Activated CD8-positive, alpha-beta memory T cell treated with anti-CD3 and anti-CD28 coated beads, Interleukin-2, amount 50 U/mL, for 4 hours (primary cell): ENCODE data around the gene AURKAIP1.
A peak's percentile ranks its signal among the peaks of the same experiment; 100 is the strongest.

Experiments used
- DNase-seq: peaks from one replicate; pipeline ENCODE4 v3.0.0-alpha.2; 2020

The AURKAIP1 gene

DNA sequence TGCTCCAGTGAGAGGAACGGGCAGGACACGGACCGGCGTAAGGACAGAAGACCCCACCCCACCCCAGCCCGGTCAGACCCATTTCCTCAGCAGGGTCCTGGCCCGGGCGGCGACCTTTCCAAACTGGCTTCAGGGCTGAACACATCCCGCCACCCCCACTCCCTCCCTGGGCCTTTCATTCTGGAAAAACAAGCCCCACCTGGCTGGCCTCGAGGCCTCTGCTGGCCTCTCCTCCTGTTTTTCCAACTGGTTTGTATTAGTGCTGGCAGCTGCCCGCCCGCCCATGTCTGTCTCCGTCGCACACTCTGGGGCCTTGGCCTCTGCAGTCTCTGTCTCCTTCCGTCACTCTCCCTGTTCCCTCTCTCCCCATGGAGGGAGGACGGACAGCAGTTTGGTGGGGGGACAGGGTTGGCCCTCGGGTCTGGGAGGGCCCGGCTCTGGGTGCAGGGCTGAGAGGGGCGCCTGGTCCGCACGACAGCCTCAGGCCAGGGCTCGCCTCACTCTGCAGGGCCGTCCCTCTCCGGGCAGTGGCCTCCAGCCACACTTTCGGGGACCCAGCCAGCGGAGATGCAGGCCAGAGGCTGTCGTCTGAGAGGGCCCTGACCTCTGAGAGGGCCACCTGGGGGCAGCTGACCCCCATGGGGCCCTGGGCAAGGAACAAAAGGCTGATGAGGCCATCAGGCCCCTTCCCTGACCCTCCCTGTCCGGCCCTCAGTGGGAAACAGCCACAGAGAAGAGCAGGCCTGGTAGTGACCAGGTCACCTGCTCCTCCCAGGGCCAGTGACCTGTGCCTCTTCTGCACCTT lies 15.1 kb downstream of the AURKAIP1 start:
- no peak for DNase-seq

DNA sequence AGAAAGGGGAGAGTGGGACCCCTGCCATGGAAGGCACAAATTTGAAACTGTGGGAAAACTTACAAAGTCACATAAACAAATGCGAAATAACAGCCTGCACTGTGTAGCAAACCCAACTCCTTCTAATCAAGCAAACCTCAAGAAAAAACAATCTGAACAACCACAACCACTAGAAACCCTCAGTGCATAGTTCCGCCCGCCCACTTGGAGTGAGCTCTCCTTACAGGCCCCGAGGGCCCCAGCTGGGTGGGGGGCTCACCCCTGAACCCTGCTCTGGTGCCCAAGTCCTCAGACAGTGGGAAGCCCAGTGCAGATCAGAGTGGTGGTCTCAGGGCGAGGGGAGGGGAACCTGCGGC lies 15.7 kb downstream of the AURKAIP1 start:
- peak; percentile 25 for DNase-seq

DNA sequence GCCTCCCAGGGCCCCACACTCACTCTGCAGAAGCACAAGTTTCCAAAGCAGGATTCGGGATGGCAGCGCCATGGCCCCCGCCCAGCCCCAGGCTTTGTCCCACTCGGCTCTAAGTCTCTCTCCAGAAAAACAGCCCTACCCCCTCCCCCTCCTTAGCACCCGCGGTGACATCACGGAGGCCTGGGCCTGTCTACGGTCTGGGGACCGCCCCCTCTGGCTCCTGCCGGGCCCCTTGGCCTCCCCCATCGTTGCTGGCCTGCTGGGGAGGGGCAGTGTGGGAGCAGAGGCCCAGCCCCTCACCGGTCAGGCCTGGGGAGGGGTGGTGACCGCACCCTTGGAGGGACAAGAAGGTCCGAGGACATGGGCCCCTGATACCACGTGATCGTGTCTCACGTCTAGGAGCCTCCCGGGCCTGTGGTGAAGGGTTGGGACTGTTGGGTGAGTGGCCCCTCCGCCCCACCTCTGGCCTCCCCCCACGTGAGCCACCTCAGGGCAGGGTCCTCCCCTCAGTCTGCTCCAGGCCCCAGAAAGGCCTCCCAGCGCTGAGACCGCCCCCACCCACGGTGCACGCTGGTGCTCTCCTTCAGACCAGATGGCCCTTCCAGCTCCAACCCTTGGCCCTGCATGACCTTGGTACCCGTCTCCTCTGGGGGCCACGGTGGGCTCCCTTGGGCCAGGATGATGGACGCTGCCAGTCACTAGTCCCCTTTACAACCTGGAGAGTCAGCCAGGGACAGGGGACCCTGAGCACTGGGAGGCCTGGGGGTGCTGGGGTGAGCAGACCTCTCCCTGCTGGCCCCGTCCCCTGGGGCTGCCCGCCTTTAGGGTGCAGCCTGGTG lies 16.4 kb downstream of the AURKAIP1 start, which contains the start of gene MXRA8:
TSS of gene MXRA8 (minus strand) at position 123 of the 839 bp plus-strand sequence. CDS start at position 72, 51 bp downstream.
- DNase-seq, result peak; percentile 14

DNA sequence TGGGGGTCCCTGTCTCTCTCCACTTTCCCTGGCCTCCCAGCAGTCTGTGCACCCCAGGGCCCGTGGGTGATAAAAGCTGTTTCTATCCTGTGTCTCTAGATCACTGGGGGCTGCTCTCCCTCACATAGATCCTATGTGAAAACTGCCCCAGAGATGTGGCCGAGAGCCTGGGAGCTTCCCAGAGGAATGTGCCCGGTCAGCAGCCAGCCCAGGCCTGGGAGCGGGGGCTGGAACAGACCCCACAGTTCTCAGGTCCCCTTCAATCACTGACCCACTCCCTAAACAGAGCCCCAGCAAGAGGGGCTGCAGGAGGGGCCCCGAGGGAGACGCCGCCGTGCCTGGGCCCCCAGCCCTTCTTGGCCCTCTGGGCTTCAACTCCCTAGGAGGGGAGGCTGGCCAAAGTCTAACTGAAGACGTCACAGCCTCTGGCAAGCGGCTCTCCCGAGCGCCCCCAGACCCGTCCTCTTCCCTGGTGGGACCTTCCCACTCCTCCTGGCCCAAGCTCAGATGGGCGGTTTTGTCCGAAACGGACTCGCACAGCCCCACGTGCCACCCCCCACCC lies 17.1 kb downstream of the AURKAIP1 start:
- DNase-seq, result no peak

DNA sequence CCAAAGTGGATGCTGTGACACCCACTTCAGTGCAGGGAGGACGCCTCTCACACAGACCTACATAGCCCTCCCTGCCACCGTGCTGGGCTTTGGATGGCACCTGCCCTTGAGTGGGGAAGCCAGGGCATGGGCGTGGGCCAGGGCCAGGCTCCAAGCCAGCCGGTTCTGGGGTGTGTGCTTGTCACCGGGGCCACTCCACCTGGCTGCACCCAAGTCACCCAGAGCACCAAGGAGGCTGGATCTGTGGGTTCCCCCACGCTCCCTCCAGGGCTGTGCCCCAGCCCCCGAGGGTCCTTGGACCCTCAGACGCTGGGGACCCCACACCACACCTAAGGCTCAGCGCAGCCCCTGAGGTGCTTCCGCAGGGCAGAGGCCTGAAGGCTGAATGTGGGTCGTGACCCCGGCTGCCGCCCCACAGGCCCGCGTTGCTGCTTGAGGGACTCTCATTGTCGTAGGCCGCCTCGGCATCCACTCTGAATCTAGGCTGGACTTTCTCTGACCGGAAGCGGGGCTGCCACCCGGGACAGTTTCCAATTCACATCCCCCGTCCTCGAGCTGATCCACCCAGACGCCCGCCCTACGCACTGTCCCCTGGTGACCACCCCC lies 18.1 kb downstream of the AURKAIP1 start:
- no peak for DNase-seq

DNA sequence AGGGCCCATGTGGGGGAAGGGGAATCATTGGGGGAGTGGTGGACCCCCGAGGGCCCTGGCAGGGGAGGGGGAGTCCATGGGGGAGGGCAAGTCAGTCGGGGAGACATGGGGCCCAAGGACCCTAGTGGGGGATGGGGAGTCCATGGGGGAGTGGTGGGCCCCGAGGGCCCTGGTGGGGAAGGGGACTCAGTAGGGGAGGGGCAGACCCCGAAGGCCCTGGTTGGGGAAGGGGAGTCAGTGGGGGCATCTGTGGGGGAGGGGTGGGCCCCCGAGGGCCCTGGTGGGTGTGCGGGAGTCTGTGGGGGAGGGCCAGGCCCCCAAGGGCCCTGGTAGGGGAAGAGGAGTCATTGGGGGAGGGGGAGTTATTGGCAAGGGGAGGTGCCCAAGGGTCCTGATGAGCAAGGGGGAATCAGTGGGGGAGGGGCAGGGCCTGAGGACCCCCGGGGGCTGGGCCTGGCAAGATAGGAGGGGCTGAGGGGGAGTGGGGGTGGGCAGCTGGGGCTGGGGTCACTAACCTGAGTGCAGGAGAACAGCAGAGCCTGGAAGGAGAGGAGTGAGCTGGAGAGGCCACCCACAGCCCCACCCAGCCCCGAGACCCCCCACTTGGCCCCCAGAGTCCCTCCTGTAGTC lies 18.7 kb downstream of the AURKAIP1 start:
- no peak for DNase-seq

DNA sequence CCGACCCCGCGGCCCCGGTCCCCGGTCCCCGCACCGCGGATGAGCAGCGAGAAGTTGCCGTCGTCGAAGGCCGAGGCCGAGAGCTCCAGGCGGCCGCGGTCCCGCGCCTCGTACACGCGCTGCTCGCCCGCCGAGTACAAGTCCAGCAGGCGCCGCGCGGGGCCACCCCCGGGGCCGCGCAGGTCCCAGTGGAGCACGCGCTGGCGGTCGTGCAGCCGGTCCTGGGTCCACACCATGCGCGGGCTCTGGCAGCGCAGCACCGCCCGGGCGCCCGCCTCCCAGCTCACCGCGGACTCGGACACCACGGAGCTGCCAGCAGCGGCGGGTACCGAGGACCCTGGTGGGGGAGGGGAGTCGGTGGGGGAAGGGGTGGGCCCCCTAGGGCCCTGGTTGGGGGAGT lies 19.6 kb downstream of the AURKAIP1 start:
- no peak for DNase-seq

DNA sequence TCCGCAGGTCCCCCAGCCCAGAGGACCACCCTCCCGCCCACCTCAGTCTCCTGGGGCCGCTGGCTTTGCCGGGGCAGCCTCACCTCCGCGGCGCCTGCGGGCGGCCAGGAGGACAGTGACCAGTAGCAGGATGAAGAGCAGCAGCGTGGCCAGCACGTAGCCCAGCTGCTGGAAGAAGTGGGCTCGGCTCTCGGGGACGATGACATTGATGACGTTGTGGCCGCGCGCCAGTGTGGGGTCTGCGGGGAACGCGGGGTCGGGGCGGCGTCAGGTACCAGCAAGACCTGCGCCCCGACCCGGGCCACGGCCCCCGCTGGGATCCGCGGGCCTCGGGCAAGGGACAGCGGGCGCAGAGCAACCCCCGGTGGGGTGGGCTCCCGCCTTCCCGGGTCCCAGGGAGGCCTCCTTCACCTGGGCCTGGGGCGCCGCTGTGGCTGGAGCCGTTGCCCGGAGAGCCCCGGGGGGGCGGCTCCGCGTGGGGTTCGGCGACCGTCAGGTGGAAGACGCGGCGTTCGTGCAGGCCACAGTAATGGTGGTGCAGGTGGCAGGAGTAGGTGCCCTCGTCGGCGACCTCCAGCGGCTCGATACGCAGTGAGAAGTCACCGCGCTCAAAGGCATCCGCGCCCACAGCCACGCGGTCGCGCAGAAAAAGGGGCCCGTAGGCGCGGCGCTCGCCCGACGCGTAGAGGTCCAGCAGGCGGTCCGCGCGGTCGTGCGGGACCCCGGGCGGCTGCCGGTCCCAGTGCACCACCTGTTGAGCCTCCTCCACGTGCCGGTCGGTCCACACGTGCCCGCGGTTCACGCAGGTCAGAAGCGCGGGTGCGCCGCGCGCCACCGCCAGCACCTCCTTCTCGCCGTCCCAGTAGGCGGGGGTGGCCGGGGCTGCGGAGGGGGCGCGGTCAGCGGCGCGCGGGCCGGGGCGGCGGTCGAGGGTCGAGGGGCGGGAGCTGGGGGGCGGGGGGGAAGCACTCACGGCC lies 20.4 kb downstream of the AURKAIP1 start:
- DNase-seq, result peak; percentile 46

DNA sequence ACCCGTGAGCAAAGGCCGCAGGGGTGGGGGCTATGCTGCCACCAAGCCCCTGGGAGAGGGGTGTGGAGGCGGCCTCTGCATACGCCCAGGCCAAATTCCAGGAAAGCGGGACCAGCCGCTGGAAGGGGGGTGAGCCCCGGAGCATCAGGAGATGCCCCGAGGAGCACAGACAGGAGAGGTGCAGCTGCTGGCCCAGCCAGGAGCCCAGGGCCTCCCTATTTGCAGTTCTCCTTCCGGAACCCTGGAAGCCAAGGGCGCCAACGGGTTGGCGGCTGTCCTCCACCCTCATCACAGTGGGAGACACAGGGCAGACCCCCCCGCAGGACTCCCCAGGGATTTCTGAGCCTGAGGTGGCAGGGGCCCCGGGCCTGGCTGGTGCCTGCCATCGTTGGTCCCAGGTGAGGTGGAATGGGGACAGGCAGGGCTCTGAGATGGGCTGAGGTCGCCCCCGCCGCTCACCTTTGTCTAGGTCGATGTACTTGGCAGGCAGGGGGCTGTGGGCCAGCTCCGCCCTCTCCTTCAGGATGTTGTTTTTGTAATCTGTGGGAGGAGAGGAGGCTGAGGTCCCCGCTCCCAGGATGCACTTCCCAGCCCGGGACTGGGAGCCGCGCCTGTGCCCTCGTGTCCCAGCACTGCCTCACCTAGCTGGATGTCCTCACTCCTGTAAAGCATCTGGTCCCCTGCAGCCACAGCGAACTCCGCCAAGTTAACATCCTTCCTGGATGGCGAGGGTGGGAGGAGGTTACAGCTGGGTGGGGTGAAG lies 21.4 kb downstream of the AURKAIP1 start:
- no peak for DNase-seq

DNA sequence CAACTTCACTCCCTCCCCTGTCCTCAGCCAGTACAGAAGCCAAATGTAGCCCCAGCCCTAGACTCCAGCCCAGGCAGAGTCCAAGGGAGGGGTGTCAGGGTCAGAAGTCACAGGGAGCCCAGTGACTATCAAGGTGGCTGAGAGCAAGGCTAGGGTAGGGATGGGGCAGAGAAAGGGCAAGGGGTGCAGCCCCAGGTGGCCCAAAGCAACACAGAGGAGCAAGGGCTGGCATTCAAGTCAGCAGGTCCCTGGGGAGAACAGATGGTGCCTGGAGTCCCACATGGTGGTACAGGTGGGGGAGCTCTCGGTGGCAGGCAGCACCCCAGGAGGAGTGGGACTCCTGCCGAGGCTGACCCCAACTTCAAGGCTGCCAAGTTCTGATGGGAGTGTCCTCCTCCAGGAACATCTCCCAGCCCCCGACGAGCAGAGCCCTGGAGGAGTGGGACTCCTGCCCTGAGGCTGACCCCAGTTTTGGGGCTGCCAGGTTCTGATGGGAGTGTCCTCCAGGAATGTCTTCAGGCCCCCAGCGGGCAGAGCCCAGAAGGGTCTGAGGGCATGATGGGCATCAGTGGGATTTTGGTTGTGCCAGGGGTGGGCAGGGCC lies 22.1 kb downstream of the AURKAIP1 start:
- no peak for DNase-seq

DNA sequence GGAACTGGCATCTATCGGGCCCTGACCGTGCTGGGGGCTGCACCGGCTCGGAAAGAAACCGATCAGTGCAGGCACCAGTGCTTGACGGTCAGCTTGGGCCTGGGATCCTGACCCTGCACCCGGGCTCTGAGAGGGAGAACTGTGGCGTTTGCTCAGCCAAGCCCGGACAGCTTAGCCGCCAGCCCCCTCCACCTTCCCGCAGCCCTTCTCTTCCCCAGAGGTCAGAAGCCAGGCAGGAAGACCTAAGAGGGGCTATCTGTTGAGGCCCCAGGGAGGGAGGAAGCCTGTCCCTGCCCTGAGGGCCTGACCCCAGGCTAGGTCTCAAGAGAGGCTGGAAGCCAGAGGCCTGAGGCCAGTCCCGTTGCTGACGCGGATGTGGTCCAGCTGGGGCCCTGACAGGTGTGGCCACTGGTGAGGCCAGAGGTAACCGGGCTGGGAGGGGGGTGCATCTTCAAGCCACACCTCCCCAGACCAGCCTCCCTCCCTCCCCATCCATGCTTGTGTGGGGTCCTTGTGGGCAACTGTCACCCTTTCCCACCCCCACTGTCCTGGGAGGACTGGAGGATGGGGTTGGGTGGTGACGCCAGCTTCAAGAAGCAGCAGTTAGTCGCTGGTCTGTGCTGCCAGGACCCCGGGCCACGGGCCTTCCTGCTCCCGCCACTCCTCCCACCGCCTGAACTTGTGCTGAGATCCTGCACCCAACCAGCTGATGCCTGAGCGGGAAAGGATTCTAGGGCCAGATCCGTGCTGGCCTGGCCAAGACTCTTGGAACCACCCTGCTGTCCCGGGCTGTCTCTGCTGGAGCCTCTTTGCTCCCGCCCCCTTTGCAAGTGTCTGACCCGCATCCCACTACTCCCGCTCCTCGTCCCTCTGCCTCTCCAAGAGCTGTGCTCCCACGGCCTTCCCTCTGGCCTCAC lies 23.2 kb downstream of the AURKAIP1 start:
- DNase-seq, result no peak

DNA sequence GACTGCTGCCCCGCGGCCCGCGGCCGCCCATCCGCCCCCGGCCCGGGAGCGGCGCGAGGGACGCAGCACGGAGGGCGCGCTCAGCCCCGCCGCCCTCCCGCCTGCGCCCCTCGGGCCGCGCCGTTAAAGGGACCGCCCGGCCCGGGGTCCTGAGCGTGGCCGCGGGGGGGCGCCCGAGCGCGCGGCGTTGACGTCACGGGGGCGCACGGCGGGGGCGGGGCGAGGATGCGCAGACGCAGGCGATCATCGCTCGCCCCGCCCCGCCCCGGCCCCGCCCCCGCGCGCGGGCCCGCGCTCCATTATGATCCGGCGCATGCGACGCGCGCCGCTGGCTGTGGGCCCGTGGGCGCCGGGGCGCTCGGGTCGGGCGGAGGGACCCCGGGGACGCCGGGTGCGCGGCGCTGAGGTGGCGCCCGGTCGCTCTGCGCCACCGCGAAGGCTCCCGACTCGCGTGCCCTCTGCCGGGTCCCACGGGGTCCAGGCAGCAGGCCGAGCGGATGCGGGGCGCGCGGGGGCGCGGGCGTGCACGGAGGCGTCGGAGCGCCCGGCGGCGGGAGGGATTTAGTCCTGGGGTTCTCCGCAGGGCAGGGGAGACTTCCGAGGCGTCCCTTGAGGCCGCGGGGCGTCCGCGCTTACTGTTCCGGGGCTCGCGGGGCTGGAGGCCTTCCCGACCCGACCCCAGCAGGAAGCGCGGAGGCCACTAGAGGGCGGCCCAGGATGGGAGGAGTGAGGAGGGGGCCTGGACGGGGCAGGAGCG lies 25.6 kb downstream of the AURKAIP1 start, which contains the start of gene DVL1:
TSS of gene DVL1 (minus strand) at position 163 of the 757 bp plus-strand sequence. CDS start 353 bp downstream, outside the sequence.
- DNase-seq, result peak; percentile 74

DNA sequence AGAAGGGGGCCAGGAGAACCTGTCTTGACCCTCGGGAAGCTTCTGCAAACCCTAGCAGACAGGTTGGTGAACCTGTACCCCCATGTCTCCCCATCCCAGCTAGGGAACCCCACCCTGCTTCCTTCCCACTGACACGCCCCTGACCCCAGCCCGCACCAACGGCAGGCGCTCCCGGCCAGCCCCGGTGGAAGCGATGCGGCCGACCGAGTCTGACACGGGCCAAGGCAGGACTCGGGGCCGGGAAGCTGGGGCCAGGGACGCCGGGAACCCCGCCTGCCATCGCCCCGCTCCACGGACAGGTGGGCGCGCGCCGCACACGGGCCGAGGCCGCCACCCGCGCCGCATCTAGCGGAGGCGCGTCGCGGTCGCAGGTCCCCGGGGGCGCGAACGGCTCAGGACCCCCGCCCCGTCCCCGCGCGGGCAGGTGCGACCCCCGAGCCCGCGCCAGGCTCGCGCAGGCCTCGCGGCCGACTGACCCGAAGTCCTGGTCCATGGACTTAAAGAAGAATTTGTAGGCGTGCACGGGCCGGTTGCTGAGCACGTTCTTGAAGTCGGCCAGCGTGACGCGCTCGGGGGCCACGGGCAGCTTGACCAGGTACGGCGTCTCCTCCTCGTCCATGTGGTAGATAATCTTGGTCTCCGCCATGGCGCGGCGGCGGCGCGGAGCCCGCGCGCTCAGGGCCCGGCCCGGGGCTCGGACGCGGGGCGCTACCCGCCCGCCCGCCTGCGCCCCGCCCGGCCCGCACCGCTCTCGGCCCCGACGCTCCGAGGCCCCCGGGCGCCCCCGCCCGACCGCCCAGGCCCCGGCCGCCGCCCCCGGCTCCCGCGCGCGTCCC lies 26.4 kb downstream of the AURKAIP1 start:
- no peak for DNase-seq

DNA sequence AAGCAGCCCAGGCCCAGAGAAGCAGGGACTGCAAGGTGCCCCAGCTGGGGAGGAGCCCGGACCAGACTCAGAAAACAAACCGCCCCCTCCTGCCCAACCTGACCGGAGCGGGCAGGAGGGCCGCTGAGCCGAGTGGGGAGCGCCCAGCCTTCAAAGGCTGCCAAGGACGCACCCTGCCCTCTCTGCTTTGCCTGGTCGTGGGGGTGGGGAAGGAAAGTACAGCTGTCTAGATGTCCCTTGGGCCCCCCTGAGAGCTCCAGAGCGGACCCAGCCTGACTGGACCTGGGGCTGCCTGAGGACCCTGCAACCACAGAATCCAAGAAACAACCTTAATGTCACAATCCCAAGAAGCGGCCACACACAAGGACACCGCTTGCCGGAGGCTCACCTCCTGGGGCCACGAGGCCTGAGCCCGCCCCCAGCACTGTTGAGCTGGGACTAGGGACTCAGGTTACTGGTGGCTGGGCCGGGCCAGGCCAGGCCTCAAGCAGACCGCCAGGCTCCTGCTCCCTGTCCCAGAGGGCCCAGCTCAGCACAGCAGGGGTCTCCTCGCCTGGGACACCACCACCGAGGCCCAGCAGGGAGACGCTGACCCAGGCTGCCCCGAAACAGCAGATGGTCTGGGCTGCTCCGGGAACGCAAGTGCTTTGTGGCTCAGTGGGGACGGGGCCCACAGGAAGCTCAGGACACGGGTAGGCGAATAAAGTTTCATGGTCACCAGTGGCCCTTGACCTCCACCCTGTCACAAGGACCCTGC lies 27.2 kb downstream of the AURKAIP1 start:
- DNase-seq, result no peak

DNA sequence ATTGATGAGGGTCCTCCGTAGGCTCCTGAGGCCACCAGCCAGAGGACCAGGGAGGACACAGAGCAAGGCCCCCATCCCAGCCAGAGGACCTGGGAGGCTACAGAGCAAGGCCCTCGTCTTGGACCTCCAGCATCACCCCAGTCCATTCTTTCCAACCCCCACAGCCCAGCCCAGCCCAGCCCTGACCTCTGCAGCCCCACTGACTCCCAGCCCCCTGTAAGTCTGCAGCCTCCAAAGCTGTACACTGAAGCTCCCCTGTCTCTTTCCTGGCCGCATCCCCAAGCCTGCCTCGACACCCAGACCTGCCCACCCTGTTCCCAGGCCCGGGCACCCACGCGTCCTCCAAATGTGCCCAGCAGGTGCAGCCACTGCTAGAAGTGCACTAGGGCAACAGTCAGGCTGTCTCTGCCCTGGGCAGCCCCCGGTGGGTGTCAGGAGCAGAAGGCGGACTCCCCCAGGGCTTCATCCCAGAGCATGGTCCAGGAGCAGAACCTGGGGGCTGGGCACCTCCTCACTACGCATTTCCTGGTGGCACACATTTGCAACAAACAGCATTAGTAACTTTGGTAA lies 27.9 kb downstream of the AURKAIP1 start:
- DNase-seq, result no peak

DNA sequence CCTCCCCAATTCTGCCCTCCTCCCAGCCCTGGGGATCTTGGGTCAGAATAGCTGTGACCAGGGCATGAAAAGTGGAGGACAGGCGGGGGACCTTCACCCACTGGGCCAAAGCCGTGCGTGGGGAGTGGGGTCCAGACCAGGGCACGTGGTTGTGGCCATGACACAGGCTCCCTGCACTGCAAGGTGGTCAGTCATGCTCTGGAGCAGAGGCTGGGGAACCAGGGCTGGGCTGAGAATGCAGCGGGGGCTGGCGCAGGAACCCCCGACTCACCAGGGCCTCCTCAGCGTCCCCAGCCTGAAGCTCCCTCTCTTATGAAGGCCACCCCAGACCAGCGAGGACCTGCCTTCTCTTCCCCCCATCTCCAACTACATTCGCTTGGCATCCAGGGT lies 28.5 kb downstream of the AURKAIP1 start:
- no peak for DNase-seq
